Psoas muscle (tissue), 8 donors: ENCODE measurements around the gene CDK2AP2. TPM values are rescaled to one million over a fixed set of nuclear protein-coding genes. Genes with fewer than 3 reads are reported as not detected.
A peak's percentile ranks its signal among the peaks of the same experiment; 100 is the strongest.

Experiments used
- ATAC-seq, 4 donors: fragments of 200-7000 bp; cut with Tn5 transposase; one replicate each; pipeline ENCODE4 v1.9.1; 2020; ENCODE audit warnings: moderate library complexity in 3 of 4, mild to moderate bottlenecking in 2 of 4
- DNase-seq, 2 donors: peaks; one replicate each; pipeline ENCODE4 v3.0.0-alpha.2; 2020
- H3K27ac ChIP-seq: fragments of 200-600 bp; one replicate; pipeline ENCODE4 v1.8.0; 2022
- H3K27me3 ChIP-seq, 3 donors: fragments of 200-600 bp in 1 of 3; one replicate each; pipeline versions ENCODE4 v1.6.1 to v1.8.0; 2013 to 2022; ENCODE audit warnings: low read length in 2 of 3, mild to moderate bottlenecking in 2 of 3, moderate library complexity in 1 of 3; ENCODE audit not compliant: insufficient read depth in 3 of 3
- H3K36me3 ChIP-seq, 2 donors: fragments of 200-600 bp in 1 of 2; one replicate each; pipeline versions ENCODE4 v1.6.1 to v1.8.0; 2013 to 2022; ENCODE audit warnings: low read depth in 1 of 2, mild to moderate bottlenecking in 1 of 2, moderate library complexity in 1 of 2; ENCODE audit not compliant: insufficient read depth in 1 of 2
- H3K4me1 ChIP-seq: fragments of 200-600 bp; one replicate; pipeline ENCODE4 v1.8.0; 2022
- H3K4me3 ChIP-seq: fragments of 200-600 bp; one replicate; pipeline ENCODE4 v1.8.0; 2022; ENCODE audit warnings: mild to moderate bottlenecking
- H3K9me3 ChIP-seq: fragments of 200-600 bp; one replicate; pipeline ENCODE4 v1.8.0; 2022
- CTCF ChIP-seq: fragments of 200-600 bp; IDR thresholded peaks from one replicate; pipeline ENCODE4 v1.8.0; 2022; ENCODE audit warnings: antibody characterized with exemption
- WGBS, 3 donors: extraction: QIAGEN DNeasy Blood & Tissue Kit; methylation state at CpG; one replicate each; pipeline versions ENCODE4 v1.1.6 to v1.1.7; 2013; 5-methylcytosine and 5-hydroxymethylcytosine counted together
- intact Hi-C, 2 donors: fragments of 100-400 bp; cut with DNase I; formaldehyde crosslinking; loops; one replicate each; pipeline versions ENCODE4 v1.11.0 to v1.14.2; 2022
- polyA plus RNA-seq, 3 donors: library from polyadenylated mRNA; stranded (reverse); fragments of 200-250 nt; gene quantifications; one replicate each; pipeline ENCODE4 v1.2.3, GENCODE V29; 2013
- total RNA-seq, 4 donors: library from RNA; stranded (reverse); fragmentation: NEBNext Ultra II Directional in 2 of 4; extraction: Animal tissue kit (Norgen Biotek cat#: 25700) in 2 of 4; gene quantifications; one replicate each; pipeline versions ENCODE4 v1.2.1 to v1.2.4, GENCODE V29; 2021 to 2023
- donor health status: healthy with polysubstance abuse.
- donor health status: DM: no; HTN: no; CAD: no; lungs with moderate emphysema.
- donor health status: Bipolar disorder and iron deficiency.
- donor health status: healthy.
- donor health status: DM: yes; HTN: yes; CAD: no.
- donor health status: DM: no; HTN: no; CAD: no.
- donor health status: DM: no; HTN: no; CAD: no.
- donor health status: DM: yes; HTN: yes; CAD: no.

The CDK2AP2 gene
- total and polyA plus RNA-seq, 7 donors = 16.3 to 72.3 (median 18.5) TPM

GRCh38 chr11:67504005-67504949 lies 3.7 kb downstream of the CDK2AP2 start:
- intact Hi-C loops = no loop called here
- no peak for ATAC-seq
- Histone ChIP-seq H3K4me3 (peak overlapping the region; percentile 90), H3K9me3 (no peaks in the 10 kb centered on the region), H3K27me3 (peaks cover 0 to 11% (median 8%) of the 10 kb centered on the region in 3 donors), H3K36me3 (peaks cover 0 to 11% of the 10 kb centered on the region in 2 donors), H3K4me1 (peaks cover 27% of the 10 kb centered on the region), H3K27ac (peak overlapping the region; percentile 99)
- DNase-seq = no peak
- no peak for TF ChIP-seq CTCF
- 8 to 10% (median 10%) methylated on average over 50 to 101 of the region's 101 CpGs for WGBS, 3 donors

- Histone ChIP-seq H3K27me3 (peaks cover 0 to 11% (median 8%) of the 10 kb centered on the region in 3 donors), H3K4me1 (peaks cover 27% of the 10 kb centered on the region), H3K36me3 (peaks cover 0 to 11% of the 10 kb centered on the region in 2 donors), H3K9me3 (no peaks in the 10 kb centered on the region), H3K27ac (no peak overlapping the region), H3K4me3 (peak overlapping the region; percentile 90)
- ATAC-seq (no peak), DNase-seq (no peak)
- intact Hi-C loops = no loop called here
- TF ChIP-seq CTCF = no peak
- WGBS, 3 donors = 84 to 86% (median 86%) methylated on average over 15 to 19 of the region's 19 CpGs
These were observed 4.6 kb downstream of the CDK2AP2 start for GRCh38 chr11:67503119-67504004.

- intact Hi-C loops = no loop called here
- peaks cover 25% of the 10 kb centered on the region for H3K4me1 ChIP-seq
- no peak for DNase-seq
- no peak for TF ChIP-seq CTCF
- H3K4me3 ChIP-seq = no peak overlapping the region
- peaks cover 0 to 11% (median 8%) of the 10 kb centered on the region in 3 donors for H3K27me3 ChIP-seq
- no peaks in the 10 kb centered on the region for H3K9me3 ChIP-seq
- 91 to 95% (median 95%) methylated on average over 18 of the region's 18 CpGs for WGBS, 3 donors
- H3K36me3 ChIP-seq = peaks cover 0 to 11% of the 10 kb centered on the region in 2 donors
- no peak for ATAC-seq
- H3K27ac ChIP-seq = no peak overlapping the region
These were observed 5.5 kb downstream of the CDK2AP2 start for GRCh38 chr11:67502328-67502979.

GRCh38 chr11:67501854-67502253 lies 6.1 kb downstream of the CDK2AP2 start:
- no peak overlapping the region for H3K4me3 ChIP-seq
- ATAC-seq (no peak), DNase-seq (no peak)
- H3K36me3 ChIP-seq = peaks cover 0 to 7% of the 10 kb centered on the region in 2 donors
- 96 to 98% (median 97%) methylated on average over 18 of the region's 18 CpGs for WGBS, 3 donors
- H3K4me1 ChIP-seq = peaks cover 19% of the 10 kb centered on the region
- no peaks in the 10 kb centered on the region for H3K9me3 ChIP-seq
- no peak overlapping the region for H3K27ac ChIP-seq
- intact Hi-C loops = no loop called here
- no peak for TF ChIP-seq CTCF
- H3K27me3 ChIP-seq = peaks cover 0 to 11% (median 8%) of the 10 kb centered on the region in 3 donors
